GM12892 (cell line): Measurements from ENCODE around the gene LRP3.

Experiments
- DNase-seq: peaks from one replicate; pipeline ENCODE4 v3.0.0; 2011; ENCODE audit not compliant: insufficient read length
- FAIRE-seq: peaks from 2 replicates; lab custom pipeline; 2011; peaks lifted over from hg19 to GRCh38; lab: Jason Lieb, UNC
- POLR2A ChIP-seq: IDR thresholded peaks from 2 replicates; pipeline ENCODE4 v1.6.1; 2011; ENCODE audit warnings: low read depth, low read length, control low read depth
- POLR2AphosphoS5 ChIP-seq: IDR thresholded peaks from 2 replicates; pipeline ENCODE4 v1.6.1; 2011; ENCODE audit warnings: low read depth, low read length, control low read depth
- TAF1 ChIP-seq: IDR thresholded peaks from 2 replicates; pipeline ENCODE4 v1.6.1; 2011; ENCODE audit warnings: low read depth, mild to moderate bottlenecking, control low read depth, low read length, borderline replicate concordance

The LRP3 gene

DNA sequence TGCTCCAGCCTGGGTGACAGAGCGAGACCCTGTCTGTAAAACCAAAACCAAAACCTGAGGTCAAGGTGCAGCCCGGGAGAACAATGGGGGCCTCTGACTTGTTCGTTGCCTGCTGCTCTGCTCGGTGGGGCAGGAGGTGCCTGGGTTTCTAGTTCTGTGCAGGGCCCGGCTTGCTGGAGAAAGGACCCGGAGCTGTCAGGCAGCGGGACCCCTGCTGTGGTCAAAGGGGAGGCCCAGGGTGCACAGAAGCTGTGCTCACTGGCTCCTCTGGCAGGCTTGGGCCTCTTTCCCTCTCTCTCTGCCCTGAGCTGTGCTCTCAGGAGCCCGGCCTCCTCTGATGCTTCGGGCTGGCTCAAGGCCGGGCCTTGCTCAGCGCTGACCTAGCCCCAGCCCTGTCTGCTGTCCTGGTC is 3.5 kb downstream of the LRP3 start:
- FAIRE-seq (no peak), DNase-seq (no peak)
- TF ChIP-seq POLR2A (no peak), POLR2AphosphoS5 (no peak), TAF1 (no peak)

DNA sequence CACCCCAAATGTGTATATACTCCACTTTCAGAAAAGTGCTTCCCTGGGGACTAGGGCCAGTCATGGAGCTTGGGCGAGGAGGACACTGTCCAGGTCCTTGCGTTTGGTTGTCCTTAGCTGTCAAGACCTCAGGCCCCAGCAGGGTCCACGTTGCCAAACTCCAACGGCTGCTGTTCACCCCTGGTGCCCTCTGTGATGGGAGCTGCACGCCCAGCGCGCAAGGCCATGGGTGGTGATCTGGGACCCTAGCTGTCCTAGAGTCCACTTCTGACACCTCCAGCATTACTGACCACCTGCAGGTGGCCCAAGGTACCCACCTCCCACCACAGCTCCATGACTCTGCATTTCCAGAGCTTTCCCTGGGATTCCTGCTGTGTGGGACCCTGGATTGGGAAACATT is 4.0 kb downstream of the LRP3 start:
- DNase-seq = no peak
- no peak for FAIRE-seq
- no peak for TF ChIP-seq POLR2A

DNA sequence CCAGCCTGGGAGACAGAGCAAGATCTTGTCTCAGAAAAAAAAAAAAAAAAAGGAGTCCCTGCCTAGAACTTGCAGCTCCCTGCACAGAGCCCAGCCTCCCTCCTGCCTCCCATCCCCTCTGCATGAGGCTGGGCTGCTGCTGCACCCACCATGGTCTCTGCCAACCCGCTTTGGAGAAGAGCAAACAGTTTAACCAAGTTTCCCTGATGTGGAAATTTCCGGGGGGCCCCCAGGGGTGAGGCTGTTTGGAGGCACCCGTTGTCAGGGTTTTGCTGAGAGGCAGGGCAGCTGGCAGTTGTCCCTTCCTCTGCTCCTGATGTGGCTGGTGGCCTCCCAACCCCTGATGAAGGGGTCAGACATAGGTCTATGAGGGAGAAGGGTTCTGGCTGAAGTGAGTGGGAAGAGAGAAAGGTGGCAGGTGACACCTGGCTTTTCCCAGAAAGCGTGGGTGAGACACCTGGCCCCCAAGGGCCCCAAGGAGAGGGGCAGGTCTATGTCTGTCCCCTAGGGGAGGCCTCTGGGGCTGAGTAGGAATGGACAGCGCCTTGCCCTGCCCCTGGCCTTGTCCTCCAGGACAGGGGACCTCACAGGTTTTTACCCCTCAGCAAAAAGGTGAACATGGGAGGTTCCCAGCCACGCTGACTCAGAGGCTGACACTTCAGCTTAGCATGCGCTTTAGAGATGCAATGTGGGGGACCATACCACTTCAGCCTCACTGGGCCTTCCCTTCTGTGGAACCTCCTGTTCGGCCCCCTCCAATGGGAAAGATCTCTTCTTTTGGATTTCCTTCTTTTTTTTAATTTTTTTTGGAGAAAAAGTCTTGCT is 5.5 kb downstream of the LRP3 start:
- no peak for FAIRE-seq
- TF ChIP-seq POLR2AphosphoS5 = no peak
- TF ChIP-seq TAF1 = no peak
- no peak for TF ChIP-seq POLR2A
- DNase-seq = no peak

DNA sequence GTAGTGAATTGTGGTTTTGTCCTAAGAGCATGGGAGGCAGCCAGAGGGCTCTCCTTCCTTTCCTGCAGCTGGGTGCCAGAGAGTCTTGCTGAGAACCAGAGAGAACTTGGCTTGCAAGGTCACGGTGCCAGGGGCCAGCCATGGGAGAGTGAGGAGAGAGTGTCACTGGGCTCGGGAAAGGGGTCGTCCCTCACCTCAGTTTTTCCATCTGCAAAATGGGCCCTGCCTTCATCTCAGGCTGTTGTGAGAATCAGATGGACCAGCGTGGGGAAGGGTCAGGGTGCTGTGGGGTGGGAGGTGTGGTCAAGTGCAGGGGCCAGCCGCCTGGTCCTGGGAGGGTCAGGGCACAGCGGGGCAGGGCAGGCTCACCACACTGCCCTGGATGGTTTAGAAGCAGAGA is 7.3 kb downstream of the LRP3 start:
- FAIRE-seq = no peak
- no peak for TF ChIP-seq POLR2AphosphoS5
- no peak for TF ChIP-seq POLR2A
- no peak for TF ChIP-seq TAF1
- DNase-seq = no peak

DNA sequence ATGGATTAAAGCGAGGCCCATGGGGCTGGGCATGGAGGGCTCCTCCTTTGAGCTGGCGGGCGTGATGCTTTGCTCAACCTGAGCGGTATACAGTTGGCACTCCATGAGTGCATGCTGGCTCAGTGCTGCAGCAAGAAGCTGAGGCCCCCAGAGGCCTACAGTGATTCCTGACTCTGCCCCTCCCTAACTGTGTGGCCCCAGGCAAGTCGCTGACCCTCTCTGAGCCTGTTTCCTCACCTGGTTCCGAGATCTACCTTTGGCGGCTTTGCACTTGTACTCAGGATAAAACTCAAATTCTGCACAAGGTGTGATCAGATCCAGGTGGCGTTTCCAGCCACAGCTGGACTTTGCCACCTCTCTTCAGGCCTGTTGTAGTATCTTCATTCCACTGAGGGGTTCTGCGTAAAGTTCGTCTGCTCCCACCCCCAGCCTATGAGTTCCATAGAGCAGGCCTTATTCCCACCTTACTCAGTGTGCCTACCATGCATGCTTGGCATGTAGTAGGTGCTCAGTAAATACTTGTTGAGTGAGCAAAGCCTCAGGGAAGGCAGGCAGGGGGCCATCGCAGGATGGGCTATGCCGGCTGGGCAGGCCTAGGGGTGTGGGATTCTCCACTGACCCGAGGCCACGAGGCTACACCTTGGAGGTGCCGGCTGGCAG is 7.9 kb downstream of the LRP3 start:
- TF ChIP-seq POLR2AphosphoS5 (no peak), TAF1 (no peak), POLR2A (no peak)
- no peak for FAIRE-seq

DNA sequence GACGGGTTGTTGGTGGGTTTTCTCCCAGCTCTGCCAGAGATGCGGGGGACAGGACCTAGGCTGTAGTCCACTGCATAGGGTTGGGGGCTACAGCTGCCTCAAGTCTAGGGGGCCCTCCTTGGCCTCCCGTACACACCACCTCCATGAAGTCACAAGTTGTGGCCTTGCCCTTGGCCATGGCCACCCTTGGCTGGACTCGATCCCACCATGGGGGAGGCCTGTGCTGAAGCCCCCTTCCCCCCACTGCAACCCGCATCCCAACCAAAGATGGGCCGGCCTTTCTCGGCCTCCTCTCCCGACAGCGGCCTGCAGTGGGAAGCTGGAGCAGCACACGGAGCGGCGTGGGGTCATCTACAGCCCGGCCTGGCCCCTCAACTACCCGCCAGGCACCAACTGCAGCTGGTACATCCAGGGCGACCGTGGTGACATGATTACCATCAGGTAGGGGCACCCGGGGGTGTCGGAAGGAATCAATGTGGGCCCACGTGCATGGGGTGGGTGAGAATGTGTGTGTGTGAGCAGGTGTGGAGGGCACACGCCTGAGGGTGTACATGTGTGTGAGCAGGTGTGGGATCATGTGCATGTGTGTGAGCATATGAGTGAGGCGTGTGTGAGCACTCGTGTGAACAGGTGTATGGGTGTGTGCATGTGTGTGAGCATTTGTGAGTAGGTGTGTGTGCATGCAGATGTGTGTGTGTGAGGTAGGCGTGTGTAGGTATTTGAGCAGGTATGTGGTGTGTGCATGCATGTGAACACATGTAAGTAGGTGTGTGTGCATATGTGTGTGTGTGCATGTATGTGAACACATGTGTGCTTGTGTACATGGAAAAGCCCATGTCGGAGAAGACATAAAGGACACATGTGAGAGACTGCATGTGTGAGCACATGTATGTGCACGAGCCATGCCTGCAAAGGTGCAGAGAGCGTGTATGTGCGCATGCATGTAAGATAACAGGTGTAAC is 8.7 kb downstream of the LRP3 start:
- FAIRE-seq (no peak), DNase-seq (no peak)
- TF ChIP-seq POLR2A = no peak
- TF ChIP-seq POLR2AphosphoS5 = no peak
- TF ChIP-seq TAF1 = no peak

More for the DNA sequence above, 7.9 kb downstream of the LRP3 start:
- no peak for DNase-seq

DNA sequence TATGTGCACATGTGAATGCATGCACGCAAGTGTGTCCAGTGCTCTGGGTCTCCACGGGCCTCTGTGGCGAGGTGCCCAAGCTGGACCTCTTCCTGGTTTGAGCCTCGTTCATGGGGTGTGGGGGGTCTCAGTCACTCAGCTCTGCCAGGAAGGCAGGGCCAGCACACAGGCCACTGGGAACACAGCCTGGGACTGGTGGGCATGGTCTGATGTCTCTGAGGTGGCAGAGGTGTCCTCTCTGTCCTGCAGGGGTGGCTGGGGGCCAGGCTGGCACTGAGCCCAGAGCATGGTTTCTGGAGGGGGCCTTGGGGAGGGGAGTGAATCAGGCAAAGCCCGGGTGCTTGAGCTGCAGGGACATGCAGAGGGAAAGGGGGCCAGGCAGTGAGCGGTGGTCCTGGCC is 9.4 kb downstream of the LRP3 start:
- FAIRE-seq (no peak), DNase-seq (no peak)
- TF ChIP-seq TAF1 (no peak), POLR2A (no peak)

DNA sequence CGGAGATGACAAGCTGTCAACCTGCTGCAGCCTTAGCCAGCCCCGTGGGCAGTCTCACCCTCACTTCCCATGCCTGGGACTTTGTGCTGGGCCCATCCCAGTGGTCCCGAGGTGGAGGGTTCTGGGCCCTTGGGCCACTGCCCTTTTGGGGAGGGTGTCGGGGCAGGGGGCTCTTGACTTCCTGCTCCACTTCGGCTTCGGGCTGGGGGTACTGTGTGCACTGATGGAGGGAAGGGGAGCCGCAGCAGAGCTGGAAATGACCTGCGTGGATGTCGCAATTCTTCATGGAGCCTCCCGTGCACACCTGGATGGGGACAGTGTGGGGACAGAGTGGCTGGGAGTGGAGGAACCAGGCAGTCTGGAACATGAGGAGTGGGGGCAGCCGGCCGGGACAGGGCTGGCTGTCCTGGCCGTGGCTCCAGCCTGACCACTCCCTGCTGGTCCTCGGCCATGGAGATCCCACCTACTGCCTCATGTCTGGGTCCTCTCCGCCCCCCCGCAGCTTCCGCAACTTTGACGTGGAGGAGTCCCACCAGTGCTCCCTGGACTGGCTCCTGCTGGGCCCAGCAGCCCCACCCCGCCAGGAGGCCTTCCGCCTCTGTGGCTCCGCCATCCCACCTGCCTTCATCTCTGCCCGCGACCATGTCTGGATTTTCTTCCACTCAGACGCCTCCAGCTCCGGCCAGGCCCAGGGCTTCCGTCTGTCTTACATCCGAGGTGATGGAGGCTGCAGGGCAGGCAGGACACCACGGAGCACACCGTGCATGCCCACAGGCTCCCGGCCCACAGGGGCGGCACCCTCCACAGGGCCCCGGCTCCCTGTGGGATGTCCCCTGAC is 10.2 kb downstream of the LRP3 start:
- TF ChIP-seq POLR2AphosphoS5 (no peak), TAF1 (no peak), POLR2A (no peak)
- no peak for FAIRE-seq
- no peak for DNase-seq

DNA sequence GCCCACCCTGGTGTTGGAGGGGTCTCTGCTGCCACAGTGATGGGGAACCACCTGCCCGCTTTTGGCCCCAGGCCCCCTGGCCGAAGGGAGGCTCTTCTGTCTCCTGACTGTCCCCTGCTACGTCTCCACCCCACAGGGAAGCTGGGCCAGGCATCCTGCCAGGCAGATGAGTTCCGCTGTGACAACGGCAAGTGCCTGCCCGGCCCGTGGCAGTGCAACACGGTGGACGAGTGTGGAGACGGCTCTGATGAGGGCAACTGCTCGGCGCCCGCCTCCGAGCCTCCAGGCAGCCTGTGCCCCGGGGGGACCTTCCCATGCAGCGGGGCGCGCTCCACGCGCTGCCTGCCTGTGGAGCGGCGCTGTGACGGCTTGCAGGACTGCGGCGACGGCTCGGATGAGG is 11.0 kb downstream of the LRP3 start:
- DNase-seq (no peak), FAIRE-seq (no peak)
- TF ChIP-seq POLR2A (no peak), TAF1 (no peak), POLR2AphosphoS5 (no peak)

DNA sequence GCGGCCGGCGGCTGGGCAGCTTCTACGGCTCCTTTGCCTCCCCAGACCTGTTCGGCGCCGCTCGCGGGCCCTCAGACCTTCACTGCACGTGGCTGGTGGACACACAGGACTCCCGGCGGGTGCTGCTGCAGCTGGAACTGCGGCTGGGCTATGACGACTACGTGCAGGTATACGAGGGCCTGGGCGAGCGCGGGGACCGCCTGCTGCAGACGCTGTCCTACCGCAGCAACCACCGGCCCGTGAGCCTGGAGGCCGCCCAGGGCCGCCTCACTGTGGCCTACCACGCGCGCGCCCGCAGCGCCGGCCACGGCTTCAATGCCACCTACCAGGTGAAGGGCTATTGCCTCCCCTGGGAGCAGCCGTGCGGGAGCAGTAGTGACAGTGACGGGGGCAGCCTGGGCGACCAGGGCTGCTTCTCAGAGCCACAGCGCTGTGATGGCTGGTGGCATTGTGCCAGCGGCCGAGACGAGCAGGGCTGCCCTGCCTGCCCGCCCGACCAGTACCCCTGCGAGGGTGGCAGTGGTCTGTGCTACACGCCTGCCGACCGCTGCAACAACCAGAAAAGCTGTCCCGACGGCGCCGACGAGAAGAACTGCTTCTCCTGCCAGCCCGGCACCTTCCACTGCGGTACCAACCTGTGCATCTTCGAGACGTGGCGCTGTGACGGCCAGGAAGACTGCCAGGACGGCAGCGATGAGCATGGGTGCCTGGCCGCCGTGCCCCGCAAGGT is 11.6 kb downstream of the LRP3 start:
- FAIRE-seq (no peak), DNase-seq (no peak)

More for the DNA sequence above, 11.6 kb downstream of the LRP3 start:
- TF ChIP-seq TAF1 (no peak), POLR2A (no peak), POLR2AphosphoS5 (no peak)
